ENCODE results near the gene CHTF8.
A peak's percentile ranks its signal among the peaks of the same experiment; 100 is the strongest.
"Not testable (repeated sequence)": the region's sequence is repeated elsewhere in the genome, so short reads cannot be mapped to it uniquely, and the experiment has no call there.

The CHTF8 gene, protein sequence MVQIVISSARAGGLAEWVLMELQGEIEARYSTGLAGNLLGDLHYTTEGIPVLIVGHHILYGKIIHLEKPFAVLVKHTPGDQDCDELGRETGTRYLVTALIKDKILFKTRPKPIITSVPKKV

DNA sequence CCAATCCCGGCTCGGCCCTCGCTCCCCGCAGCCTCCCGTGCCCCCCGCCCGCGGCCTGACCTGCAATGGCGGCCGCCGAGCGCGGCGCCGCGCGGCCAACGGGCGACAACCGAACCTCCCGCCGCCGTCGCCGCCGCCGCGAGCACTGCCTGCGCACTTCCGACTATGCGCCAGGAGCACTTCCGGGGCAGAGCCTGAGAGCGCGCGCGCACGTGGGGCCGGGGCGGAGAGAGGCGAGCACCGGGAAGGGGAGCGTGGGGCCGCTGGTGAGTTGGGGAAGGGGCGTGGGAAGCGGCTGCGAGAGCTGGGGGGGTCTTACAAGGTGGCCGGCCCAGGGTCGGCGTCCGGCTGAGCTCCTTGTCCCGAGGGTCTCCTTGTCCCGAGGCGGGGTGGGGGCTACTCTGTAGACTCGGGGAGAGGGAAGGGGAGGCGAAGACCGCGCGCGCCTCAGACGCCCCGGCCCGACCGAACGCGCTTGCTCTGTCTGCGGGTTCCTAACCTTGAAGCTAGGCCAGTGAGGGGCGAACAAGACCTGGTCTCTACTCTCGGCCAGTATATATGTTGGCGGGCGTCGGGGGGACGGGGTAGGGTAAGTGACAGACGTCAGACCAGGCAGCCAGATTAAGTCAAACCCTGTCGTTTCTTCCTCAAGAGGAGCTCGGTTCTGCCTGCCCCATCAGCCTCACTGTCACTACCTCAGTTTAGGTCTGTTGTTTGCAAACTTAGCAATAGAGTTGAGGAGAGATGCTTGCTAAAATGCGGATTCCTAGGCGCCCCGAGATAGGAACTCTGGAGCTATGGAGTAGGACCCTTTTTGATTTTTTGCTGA is at the start of gene CHTF8, which contains the start of gene UTP4:
TSS of gene CHTF8 (minus strand) at position 165 of the 829 bp plus-strand sequence. CDS start 11,130 bp downstream, outside the sequence.
TSS of gene UTP4 (plus strand) at position 226 of the 829 bp plus-strand sequence. CDS start 811 bp downstream, outside the sequence.
- peak; percentile 89 for DNase-seq

DNA sequence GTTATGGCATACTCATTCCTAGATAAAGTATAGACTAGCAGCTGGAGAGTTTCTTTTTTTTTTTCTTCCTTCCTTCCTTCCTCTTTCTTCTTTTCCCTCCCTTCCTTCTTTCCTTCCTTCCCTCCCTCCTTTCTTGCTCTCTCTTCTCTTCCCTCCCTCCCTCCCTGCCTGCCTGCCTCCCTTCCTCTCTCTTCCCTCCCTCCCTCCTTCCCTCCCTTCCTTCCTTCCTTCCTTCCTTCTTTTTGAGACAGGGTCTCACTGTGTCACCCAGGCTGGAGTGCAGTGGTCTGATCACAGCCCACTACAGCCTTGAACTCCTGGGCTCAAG is 47.6 kb upstream of the CHTF8 start:
- no peak for DNase-seq

DNA sequence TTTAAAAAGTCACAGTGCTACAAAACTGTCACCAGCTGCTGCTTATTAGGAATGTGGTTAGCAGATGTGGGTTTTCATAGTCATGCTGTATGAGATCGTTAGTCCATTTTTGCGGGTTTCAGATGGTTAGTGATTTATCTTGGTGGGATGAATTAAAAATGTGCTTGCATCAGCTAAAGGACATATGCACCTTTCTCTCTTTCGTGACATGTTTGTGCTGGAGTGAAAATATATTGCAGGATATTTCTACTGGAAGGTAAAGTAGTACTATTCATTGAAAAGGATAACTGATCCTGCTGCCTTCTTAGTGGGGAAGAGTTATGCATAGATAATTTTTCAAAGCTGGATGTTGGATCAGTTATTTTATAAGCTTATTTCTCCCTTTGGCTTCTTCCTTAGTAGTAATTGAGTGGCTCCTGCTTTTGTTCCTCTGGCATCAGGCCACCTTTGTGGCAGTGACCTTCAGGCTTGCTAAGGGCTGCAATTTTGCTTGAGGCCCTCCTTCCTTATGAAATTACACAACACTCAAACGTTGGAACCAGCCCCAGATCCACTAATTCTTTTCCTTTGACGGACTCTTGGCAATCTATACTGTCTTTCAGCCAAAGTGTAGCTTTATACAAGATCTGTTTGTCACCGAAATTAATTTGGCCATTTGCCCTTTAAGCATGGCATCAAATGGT is 47.1 kb upstream of the CHTF8 start:
- no peak for DNase-seq

DNA sequence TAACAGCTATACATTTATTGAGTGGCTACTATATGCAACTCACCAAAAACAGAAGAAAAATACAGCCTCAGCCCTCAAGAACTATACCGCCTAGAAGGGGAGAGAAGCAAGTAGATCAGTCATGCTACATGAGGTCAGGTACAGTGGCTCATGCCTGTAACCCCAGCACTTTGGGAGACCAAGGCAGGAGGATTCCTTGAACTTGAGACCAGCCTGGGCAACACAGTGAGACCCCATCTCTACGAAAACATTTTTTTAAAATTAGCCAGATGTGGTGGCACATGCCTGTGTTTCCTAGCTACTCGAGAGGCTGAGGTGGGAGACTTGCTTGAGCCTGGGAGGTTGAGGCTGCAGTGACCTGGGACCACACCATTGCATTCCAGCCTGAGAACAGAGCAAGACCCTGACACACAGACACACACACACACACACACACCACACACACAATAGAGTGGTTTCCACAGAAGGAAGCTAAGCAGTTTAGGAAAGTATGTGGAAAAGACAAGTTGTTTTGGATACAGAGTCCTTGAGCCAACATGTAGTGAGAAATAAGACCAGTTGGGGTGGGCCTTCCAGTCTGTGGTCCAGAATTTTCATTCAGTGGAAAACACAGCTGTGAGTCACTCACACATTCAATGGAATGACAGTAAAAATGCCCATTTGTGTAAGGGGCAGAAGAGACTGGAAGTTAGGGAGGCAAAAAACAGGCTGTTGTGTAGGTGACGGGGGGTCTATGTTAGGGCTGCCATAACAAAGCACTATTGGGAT is 43.8 kb upstream of the CHTF8 start:
- no peak for DNase-seq

DNA sequence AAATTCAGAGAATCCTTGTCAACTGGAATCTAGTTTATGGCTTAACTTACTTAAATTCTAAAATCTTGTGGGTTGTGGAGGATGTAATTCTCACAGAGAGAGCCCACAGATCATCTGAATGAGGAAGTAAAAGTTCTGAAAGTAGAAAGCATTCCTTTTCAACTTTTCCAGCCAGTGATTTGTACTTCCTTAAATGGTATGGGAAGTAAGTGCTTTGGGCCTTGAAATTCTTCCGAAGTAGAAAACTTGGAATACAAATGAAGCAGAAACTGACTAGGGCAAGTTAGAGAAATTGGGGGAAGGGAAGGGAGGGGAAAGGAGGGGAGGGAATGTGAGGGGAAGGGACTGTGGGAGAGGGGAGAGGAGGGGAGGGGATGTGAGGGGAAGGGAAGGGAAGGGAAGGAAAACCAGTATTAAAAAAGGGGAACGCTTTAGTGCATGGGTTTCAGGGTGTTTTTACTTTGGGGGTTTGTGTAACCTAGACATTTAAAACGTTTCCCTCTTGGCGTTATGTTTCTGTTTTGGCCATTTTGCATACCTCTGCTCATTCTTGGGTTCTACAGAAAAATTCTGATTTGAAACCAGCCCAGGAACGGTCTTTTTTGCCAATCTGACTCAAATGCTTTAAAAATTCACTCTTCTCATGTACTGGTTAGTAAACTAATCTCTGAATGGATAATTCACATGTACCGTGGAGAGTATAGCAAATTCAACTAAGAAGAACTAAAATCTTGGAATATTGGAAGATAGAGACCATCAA is 39.1 kb upstream of the CHTF8 start:
- DNase-seq: no peak

DNA sequence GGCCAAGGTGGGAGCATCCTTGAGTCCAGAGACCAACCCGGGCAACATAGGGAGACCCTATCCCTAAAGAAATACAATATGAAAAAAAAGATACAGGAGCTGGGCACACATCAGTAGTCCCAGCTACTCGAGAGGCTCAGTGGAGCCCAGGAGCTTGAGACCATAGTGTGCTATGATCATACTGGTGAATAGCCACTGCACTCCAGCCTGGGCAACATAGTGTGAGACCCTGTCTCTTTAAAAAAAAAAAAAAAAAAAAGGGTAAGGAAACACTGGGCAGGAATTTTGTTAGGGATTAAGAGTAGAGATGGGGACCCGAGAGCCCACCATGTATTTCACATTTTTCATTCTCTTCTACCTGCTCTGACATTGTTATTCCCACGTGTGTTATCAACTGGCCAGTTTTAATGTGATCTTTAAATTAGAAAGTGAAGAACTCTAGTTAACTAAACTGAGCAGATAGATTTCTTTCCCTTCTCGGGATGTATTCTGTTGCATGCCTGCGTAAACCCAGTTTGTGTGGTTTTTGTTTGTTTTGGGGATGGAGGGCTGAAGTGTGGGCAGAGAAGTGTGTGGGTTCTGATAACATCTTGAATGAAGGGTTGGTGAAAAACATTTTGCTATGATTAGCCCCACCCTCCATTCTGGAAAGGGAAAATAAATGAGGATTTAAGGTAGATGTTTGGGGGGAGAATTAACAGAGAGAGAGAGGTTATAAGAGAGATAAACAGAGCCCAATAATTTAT is 37.4 kb upstream of the CHTF8 start:
- DNase-seq: no peak

DNA sequence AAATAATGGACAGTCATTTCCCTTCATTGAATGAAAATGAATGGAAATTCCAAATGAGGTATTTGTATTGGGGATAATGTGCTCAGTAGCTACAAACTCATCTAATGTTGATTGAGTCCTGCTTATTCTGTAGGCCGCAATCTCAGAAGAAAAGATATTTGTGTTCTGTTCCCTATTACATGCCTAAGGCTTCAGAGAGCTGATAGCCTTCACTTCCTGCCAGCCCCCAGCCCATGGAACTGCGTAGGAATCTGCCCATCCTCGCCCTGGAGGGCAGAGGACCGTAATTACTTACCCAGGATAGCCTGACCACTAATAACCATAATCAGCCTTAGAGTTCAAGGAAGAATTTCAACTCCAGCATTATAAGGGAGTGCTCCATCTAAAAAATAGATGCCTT is 36.7 kb upstream of the CHTF8 start:
- no peak for DNase-seq

DNA sequence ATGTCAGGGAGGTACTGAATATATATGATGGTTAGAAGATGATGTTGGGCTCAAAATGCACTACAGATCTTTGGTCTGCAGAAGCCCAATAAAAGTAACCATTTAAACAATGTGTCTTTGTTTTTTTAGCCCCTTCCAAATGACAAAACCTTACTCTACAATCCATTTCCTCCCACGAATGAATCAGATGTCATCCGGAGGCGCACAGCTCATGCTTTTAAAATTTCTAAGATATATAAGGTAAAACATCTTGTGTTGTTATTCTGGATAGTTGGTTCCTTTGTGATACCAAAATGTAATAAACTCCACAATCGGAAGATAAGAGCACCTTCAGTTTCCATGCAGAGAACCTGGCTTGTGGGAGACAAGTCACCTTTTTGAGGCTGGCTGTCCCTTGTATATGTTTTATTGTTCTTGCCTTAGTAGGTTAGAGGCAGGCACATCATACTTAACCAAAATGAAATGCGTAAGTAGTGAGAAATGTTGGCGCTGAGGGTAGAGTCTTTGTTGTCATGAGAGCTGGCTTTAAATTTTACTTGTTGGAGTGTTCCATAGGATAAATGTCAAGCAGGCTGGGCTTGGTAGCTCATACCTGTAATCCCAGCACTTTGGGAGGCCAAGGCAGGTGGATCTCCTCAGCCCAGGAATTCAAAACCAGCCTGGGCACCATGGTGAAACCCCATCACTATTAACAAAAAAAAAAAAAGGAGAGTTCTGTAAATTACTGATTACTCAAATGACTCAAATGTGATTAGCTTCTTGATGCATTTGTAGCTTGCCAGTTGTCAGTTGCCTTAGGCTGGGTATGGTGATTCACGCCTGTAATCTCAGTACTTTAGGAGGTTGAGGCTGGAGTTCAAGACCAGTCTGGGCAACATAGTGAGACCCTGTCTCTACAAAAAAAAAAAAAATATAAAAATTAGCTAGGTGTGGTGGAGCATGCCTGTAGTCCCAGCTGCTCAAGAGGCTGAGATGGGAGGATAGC is 34.9 kb upstream of the CHTF8 start:
- DNase-seq: no peak

DNA sequence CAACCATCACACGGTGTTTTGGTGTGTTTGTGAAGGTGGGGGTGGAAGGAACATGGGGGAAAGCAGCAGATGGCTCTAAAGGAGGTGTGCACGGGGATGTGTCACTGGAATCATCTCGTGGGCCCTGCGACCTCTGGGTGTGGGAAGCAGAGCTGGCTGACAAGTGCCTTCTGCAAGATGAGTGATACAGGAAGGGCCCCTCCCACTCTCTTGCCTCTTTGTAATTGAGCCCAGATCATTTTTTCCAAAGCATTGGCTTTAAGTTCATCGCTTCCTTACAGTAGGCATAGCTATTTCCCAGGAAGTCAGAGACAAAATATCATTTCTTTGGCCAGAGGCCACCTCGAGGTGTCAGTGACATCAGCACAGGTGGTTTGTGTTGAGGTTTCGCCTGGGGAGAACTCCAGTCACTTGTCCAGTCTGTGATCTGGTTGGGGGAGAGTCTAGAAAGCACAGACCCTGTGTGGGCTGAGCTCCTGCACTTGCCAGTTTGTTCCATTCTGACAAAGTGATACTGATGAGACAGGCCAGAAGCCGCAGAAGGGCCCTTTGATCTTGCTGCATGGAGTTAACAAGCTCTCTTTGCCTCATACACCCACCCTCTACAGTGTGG is 33.9 kb upstream of the CHTF8 start:
- no peak for DNase-seq

DNA sequence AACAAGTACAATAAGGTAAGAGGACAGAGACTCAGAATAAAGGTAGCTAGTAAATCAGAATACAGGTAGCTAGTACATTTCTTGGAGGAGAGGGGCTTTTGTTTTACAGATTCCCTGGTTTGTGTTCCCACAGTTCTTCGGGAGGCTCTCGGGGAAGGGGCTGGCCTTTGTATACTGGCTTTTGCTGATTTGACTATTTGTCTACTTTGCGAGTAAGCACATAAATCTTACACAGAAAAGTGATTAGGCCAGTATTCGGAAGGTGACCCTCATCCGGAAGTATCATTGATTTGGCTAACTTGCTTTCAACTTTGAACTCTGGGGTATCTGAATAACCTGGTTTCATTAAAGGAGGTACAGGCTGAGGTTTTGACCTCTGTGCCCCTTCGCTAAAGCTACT is 33.2 kb upstream of the CHTF8 start:
- DNase-seq: no peak

DNA sequence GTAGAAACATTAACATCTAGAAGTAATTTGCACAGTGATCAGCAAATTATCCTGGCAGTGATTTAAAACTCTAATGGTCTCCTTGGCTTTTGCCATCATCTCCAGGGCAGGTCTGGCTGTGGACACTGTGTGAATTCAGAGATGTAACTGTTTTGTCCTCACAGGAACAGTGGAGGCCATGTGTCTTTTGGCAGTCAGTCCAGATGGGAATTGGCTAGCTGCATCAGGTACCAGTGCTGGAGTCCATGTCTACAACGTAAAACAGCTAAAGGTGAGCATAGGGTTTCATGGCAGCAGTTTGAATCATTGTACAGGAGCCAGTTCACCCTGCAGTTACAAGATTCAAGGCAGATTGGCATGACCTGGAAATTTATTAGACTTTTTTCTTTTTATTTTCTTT is 27.8 kb upstream of the CHTF8 start:
- DNase-seq: no peak

DNA sequence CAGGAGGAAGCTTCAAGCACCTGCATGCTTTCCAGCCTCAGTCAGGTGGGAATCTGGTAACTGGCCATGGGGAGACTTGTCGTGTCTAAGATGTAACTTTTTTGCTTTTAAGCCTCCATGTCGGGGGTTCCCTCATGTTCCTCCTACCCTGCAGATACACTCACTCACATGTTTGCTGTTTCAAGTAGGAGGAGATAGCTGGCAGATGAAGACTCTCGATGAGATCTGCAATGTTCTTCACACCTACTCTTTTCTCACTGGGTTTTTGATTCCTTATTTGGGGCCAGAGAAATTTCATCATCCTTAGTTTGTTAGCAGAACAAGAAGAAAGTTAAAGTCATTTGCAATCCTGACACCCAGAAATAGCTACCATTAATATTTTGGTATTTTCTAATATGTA is 24.8 kb upstream of the CHTF8 start:
- no peak for DNase-seq

DNA sequence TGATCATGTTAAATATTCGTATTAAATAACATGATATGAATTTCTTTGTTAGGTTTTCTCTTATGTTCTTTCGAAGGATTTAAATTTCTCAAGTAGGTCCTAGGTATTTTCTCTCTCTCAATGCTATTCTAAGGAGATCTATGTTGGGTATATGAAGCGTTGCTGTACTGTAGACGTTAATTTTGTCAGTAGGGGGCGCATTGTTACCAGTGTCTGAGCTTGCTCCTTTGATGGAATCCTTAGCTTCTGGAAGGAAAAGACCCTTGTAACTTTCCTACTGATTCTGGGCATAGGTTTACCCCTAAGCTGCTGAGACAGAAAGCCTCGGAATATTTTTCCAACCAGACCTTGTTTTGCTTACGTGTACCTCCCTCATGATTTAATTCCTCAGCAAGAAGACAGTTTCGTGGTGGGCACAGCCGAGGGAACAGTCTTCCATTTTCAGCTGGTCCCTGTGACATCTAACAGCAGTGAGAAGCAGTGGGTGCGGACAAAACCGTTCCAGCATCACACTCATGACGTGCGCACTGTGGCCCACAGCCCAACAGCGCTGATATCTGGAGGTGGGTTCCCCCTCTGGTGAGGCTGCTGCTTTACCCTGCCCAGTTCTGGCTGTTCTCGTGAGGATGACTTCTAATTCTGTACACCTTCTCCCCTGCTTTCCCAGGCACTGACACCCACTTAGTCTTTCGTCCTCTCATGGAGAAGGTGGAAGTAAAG is 17.9 kb upstream of the CHTF8 start:
- DNase-seq: peak; percentile 59

DNA sequence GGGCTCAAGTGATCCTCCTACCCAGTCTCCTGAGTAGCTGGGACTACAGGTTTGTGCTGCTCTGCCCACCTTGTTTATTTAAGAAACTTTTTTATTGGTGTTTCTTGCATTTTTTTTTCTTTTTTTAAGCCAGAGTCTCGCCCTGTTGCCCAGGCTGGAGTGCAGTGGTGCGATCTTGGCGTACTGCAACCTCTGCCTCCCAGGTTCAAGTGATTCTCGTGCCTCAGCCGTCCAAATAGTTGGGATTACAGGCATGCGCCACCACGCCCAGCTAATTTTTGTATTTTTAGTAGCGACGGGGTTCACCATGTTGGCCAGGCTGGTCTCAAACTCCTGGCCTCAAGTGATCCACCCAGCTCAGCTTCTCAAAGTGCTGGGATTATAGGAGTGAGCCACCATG is 17.2 kb upstream of the CHTF8 start:
- DNase-seq: not testable (repeated sequence)

DNA sequence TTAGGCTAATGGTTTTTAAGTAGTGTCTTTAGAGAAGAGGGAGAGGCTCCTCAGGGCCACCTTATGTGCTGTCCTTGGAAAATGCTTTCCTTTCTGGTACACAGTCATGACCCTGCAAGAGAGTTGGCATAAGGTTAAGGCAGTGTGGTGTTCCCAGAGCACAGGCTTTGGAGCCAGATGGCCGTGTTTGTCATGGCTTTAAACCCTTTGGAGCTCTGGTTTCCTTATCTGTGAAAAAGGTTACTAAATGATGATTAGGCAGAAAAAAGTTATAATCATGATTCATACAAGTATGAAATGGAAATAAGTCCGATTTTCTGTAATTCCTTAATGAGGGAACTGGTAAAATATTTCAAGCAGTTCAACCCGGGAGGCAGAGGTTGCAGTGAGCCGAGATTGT is 13.3 kb upstream of the CHTF8 start:
- DNase-seq: no peak

DNA sequence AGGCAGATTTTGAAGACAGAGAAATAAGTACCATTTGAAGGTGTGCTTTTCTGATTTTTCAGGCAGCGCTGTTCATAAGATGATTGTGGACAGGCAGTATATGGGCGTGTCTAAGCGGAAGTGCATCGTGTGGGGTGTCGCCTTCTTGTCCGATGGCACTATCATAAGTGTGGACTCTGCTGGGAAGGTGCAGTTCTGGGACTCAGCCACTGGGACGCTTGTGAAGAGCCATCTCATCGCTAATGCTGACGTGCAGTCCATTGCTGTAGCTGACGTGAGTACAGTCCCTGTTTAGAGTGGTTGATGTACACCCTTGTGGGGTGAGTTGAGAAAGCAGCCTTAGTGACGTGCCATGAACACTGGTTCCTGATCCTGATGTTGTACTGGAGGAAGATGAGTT is 10.7 kb upstream of the CHTF8 start:
- DNase-seq: no peak

DNA sequence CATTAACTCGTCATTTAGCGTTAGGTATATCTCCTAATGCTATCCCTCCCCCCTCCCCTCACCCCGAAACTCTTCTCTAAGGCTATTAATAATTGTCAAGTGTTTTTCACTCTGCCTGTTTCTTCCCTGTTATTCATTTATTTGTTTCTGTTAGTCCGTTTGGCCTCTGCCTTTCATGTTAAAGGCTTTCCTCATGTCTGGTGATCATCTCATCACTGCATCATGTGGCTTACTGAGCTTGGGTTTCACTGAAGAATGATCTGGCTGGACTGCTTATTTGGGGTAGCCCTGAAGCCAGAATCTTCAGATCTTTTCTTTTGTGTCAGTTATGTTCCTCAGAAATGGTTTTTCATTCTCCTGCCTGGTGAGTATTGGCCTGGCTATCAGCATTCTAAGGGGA is 9.5 kb upstream of the CHTF8 start:
- DNase-seq: no peak

DNA sequence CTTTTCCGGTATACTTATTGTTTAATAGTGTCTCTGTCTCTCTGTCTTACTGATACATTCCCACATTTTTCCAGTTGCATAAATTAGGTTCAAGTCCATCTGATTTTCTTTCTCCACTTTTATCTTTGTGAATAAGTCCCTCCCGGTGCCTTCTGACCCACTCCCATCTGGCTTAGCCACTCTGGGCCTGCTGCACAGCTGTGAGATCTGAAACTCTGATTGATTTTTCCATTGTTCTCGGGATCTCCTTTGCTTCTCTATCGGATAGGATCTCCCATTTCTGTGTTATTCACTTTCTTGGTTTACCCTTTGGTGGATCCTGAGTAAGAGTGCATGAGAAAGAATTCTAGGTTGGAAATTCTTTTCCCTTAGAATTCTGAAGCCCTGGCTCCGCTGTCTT is 8.6 kb upstream of the CHTF8 start:
- no peak for DNase-seq

DNA sequence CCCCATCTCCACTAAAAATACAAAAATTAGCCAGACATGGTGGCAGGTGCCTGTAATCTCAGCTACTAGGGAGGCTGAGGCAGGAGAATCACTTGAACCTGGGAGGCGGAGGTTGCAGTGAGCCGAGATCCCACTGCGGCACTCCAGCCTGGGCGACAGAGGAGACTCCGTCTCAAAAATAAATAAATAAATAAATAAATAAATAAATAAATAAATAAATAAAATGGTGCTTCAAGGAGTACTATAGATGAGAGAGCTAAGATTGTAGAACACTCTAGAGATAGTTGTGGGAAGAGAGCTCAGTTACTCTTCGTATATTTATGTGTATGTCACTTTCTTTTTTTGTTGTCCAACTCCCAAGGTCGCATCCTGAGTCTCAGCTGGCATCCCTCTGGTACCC is 7.1 kb upstream of the CHTF8 start:
- not testable (repeated sequence) for DNase-seq

DNA sequence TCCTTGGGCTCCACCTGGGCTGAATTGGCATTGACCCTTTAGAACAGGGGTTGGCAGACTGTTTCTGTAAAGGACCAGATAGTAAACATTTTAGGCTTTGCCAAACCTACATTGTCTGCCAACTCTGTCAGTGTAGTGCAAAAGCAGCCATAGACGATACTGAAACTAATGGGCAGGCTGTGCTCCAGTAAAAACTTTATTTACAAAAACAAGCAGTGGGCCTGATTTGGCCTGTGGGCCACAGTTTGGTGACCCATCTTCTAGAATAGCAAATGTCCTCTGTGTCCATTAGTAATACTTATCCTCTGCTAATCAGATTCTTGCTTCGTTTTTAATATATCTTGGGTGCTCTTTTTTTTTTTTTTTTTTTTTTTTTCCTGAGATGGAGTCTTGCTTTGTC is 6.2 kb upstream of the CHTF8 start:
- DNase-seq: no peak
